CD4-positive, alpha-beta T cell (primary cell): Measurements from ENCODE around the gene GSK3B. TPM values are rescaled to one million over a fixed set of nuclear protein-coding genes. Genes with fewer than 3 reads are reported as not detected.
A peak's percentile ranks its signal among the peaks of the same experiment; 100 is the strongest.

ENCODE experiments used
- ATAC-seq: fragments of 200-7000 bp; cut with Tn5 transposase; one replicate; pipeline ENCODE4 v1.10.0; 2022; ENCODE audit warnings: mild to moderate bottlenecking; ENCODE audit not compliant: poor library complexity
- CTCF ChIA-PET: fragments of 350-600 bp; sonication (Branson Sonifier 250); formaldehyde crosslinking; loops from one replicate; lab custom pipeline; 2021; ENCODE audit warnings: antibody characterized with exemption, inconsistent platforms; lab: Charles Lee
- POLR2A ChIA-PET: fragments of 350-600 bp; sonication (Branson Sonifier 250); formaldehyde crosslinking; loops from one replicate; lab custom pipeline; 2021; ENCODE audit warnings: antibody characterized with exemption, inconsistent platforms; lab: Charles Lee
- DNase-seq, 14 experiments: peaks; one replicate each; pipeline ENCODE4 v3.0.0-alpha.2; 2013 to 2020; ENCODE audit warnings: mixed read lengths in 2 of 14
- H3K27ac ChIP-seq, 2 donors: one replicate each; pipeline versions ENCODE4 v1.5.1 to v1.7.0; 2013; ENCODE audit warnings: low read length in 2 of 2, low read depth in 1 of 2, mild to moderate bottlenecking in 1 of 2
- H3K27me3 ChIP-seq, 2 experiments: 1 replicate in 1 of 2; 2 replicates in 1 of 2; pipeline versions ENCODE4 v1.6.1 to v1.7.0; 2013; ENCODE audit warnings: low read length in 2 of 2, control low read depth in 1 of 2, mild to moderate bottlenecking in 1 of 2, moderate library complexity in 1 of 2; ENCODE audit not compliant: insufficient read depth in 2 of 2, control insufficient read depth in 1 of 2
- H3K36me3 ChIP-seq: one replicate; pipeline ENCODE4 v1.6.1; 2013; ENCODE audit warnings: low read length, control low read depth; ENCODE audit not compliant: insufficient read depth
- H3K4me1 ChIP-seq: one replicate; pipeline ENCODE4 v1.6.1; 2013; ENCODE audit warnings: low read length, control low read depth; ENCODE audit not compliant: insufficient read depth
- H3K4me3 ChIP-seq: one replicate; pipeline ENCODE4 v1.5.1; 2013; ENCODE audit warnings: mild to moderate bottlenecking, low read length, moderate library complexity
- H3K9me3 ChIP-seq, 2 experiments: 1 replicate in 1 of 2; 2 replicates in 1 of 2; pipeline versions ENCODE4 v1.6.1 to v1.7.0; 2013; ENCODE audit warnings: low read length in 2 of 2, mild to moderate bottlenecking in 2 of 2, control low read depth in 1 of 2, moderate library complexity in 1 of 2; ENCODE audit not compliant: control insufficient read depth in 1 of 2, insufficient read depth in 1 of 2
- H3K27ac Mint-ChIP-seq: one replicate; pipeline ENCODE4 v1.8.0; 2020; ENCODE audit warnings: mixed read lengths
- H3K27me3 Mint-ChIP-seq: one replicate; pipeline ENCODE4 v1.8.0; 2021; ENCODE audit warnings: mixed read lengths
- H3K36me3 Mint-ChIP-seq: one replicate; pipeline ENCODE4 v1.8.0; 2021; ENCODE audit warnings: low read depth, mixed read lengths
- H3K4me1 Mint-ChIP-seq: one replicate; pipeline ENCODE4 v1.8.0; 2021; ENCODE audit warnings: low read depth, mixed read lengths
- H3K4me3 Mint-ChIP-seq: one replicate; pipeline ENCODE4 v1.8.0; 2020; ENCODE audit warnings: mild to moderate bottlenecking, mixed read lengths
- H3K9me3 Mint-ChIP-seq: one replicate; pipeline ENCODE4 v1.8.0; 2020; ENCODE audit warnings: mixed read lengths
- intact Hi-C, 2 experiments: fragments of 100-400 bp; cut with DNase I in 1 of 2; cut with micrococcal nuclease in 1 of 2; formaldehyde crosslinking; loops; one replicate each; pipeline versions ENCODE4 v1.15.1 to v1.9.0; 2023 to 2025; cut with DNase I, micrococcal nuclease
- total RNA-seq, 174 experiments: library from RNA in 2 of 174; stranded (reverse) in 2 of 174; gene quantifications; one replicate each; pipeline ENCODE4 v1.2.3 and lab custom pipeline; 2021 to 2026
- TF ChIP-seq, protein P1 (sequence below): fragments of 200-600 bp; IDR thresholded peaks from one replicate; pipeline ENCODE4 v1.8.0; 2022; ENCODE audit warnings: antibody characterized with exemption, mild to moderate bottlenecking

GSK3B gene
- total RNA-seq, 2 experiments from 2014 or later, result 27.9 to 29.1 TPM

DNA sequence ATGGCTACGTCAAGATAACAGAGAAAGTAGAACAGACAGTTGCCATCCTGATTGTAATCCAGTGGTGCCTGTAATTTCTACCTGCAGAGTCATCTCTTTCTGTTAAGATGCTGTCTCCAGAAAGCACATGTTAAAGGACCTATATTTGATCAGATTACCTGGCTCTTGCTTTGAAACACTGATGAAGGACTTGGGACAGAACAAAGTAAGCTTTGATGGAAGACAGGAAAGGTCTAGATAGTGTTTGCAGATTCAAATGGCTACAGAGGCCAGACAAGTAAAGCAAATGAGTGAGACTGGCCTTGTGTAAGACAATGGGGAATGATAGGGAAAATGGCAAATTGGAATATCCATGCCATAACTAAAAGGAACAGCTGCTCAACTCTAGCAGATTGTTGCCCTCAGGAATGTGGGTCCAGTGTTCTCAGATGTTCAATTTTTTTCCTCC, 1.8 kb upstream of the GSK3B start:
- CTCF ChIA-PET, result interaction anchor here (0.7 to 1.4 kb wide), 2 partner anchors 51 to 646 kb away, joined by 3 to 4 read pairs; partner anchors contain the start of genes GTF2E1 and RABL3
- no peaks in the 10 kb centered on the region for H3K36me3 ChIP-seq
- Mint-ChIP-seq H3K36me3 (peaks cover 23% of the 10 kb centered on the region), H3K4me1 (peaks cover 30% of the 10 kb centered on the region), H3K27me3 (no peaks in the 10 kb centered on the region), H3K9me3 (no peaks in the 10 kb centered on the region), H3K27ac (no peak overlapping the region), H3K4me3 (no peak overlapping the region)
- H3K4me1 ChIP-seq, result peaks cover 20% of the 10 kb centered on the region
- ATAC-seq, result no peak
- POLR2A ChIA-PET, result interaction anchor here (0.6 to 3.8 kb wide), 41 partner anchors 9 to 1739 kb away, joined by 3 to 62 read pairs (median 5); partner anchors contain the start of genes COX17, EAF2, GTF2E1 and IQCB1
- peak overlapping the region; percentile 100 for H3K27ac ChIP-seq
- DNase-seq, result no peak
- TF ChIP-seq, protein P1, sequence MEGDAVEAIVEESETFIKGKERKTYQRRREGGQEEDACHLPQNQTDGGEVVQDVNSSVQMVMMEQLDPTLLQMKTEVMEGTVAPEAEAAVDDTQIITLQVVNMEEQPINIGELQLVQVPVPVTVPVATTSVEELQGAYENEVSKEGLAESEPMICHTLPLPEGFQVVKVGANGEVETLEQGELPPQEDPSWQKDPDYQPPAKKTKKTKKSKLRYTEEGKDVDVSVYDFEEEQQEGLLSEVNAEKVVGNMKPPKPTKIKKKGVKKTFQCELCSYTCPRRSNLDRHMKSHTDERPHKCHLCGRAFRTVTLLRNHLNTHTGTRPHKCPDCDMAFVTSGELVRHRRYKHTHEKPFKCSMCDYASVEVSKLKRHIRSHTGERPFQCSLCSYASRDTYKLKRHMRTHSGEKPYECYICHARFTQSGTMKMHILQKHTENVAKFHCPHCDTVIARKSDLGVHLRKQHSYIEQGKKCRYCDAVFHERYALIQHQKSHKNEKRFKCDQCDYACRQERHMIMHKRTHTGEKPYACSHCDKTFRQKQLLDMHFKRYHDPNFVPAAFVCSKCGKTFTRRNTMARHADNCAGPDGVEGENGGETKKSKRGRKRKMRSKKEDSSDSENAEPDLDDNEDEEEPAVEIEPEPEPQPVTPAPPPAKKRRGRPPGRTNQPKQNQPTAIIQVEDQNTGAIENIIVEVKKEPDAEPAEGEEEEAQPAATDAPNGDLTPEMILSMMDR, result no peak
- no peaks in the 10 kb centered on the region for H3K27me3 ChIP-seq
- intact Hi-C loops, result loop anchor here (2.0 to 10.0 kb wide), 11 partner anchors 51 to 771 kb away; partner anchors contain the start of genes COX17 (in 2 of the 2), NDUFB4 (in 2 of the 2), TMEM39A (in 2 of the 2) and GTF2E1 (in 1 of the 2)
- no peaks in the 10 kb centered on the region for H3K9me3 ChIP-seq
- peak overlapping the region; percentile 97 for H3K4me3 ChIP-seq

DNA sequence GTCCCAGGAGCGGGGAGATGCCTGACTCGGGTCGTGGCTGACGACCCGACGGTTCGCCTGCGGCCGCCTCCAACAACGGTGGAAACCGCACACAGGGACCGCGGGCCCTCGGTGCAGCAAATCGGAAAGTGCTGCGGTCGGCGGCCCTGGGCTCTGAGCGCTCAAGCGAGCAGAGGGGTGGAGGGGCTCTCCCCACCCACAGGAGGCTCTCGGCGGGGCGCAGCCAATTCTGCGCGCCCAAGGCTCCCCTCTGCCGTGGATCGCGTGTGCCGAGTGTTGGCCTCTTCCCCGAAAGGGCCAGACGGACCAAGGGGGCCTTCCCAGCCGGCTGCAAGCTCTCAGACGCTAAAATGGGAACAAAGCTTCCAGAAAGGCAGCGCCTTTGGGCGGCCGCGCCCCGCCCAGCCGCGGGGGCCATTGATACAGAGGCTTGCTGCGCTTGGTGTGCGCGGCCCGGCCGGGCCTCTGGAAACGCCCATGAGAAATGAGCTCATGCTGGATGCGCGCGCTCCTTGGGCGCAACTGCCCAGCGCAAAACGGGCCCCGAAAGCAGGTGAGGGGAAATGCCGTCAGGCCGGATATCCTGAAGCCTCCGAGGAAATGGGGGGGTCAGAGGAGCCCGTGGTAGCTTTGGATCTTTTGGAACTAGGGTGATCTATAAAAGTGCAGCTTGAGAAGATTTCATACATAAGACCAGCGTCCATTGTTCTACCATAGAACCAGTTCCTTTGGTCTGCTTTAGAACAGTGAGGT, 1.2 kb upstream of the GSK3B start:
- no peak overlapping the region for H3K4me3 Mint-ChIP-seq
- CTCF ChIA-PET, result interaction anchor here (0.7 to 1.4 kb wide), 3 partner anchors 52 to 647 kb away, joined by 3 to 5 read pairs (median 4); partner anchors contain the start of genes GTF2E1 and RABL3
- H3K27me3 Mint-ChIP-seq, result no peaks in the 10 kb centered on the region
- H3K4me1 Mint-ChIP-seq, result peaks cover 26% of the 10 kb centered on the region
- intact Hi-C loops, result loop anchor here (2.0 to 10.0 kb wide), 11 partner anchors 51 to 771 kb away; partner anchors contain the start of genes COX17 (in 2 of the 2), NDUFB4 (in 2 of the 2), TMEM39A (in 2 of the 2) and GTF2E1 (in 1 of the 2)
- peaks cover 23% of the 10 kb centered on the region for H3K36me3 Mint-ChIP-seq
- peak; percentile 19 for ATAC-seq
- peak overlapping the region; percentile 97 for H3K4me3 ChIP-seq
- TF ChIP-seq, protein P1, result no peak
- no peaks in the 10 kb centered on the region for H3K27me3 ChIP-seq
- no peaks in the 10 kb centered on the region for H3K9me3 Mint-ChIP-seq
- H3K9me3 ChIP-seq, result no peaks in the 10 kb centered on the region
- H3K4me1 ChIP-seq, result peaks cover 20% of the 10 kb centered on the region
- H3K27ac ChIP-seq, result peak overlapping the region; percentile 100
- no peak overlapping the region for H3K27ac Mint-ChIP-seq
- H3K36me3 ChIP-seq, result no peaks in the 10 kb centered on the region
- peak; percentile 61 to 94 (median 78) for DNase-seq
- POLR2A ChIA-PET, result interaction anchor here (0.6 to 3.8 kb wide), 46 partner anchors 10 to 1740 kb away, joined by 3 to 62 read pairs (median 4); partner anchors contain the start of genes COX17, EAF2, GTF2E1 and IQCB1

DNA sequence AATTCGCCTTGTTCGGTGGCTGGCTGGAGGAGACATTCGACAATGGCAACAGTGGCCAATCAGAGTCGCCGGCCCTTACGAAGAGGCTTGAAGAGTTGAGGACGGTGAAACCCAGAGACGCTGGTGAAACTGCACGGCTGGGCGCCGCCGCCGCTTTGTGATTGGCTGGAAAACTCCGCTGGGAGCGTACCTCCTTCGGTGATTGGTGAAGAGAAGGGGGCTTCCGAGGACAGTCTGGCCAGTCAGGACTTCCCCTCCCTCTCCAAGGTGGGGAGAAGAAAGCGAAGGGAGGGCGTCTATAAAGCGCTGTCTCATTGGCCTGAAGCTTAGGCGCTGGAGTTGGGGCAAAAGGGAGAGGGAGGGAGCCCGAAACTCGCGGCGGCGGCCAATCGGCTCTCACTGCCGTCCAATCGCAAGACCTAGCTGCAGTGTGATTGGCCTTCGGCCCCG, 554 bp upstream of the GSK3B start:
- ATAC-seq (peak; percentile 63), DNase-seq (peak in 5 of 14 experiments; percentile 98 to 100 (median 99))
- Histone ChIP-seq H3K9me3 (no peaks in the 10 kb centered on the region), H3K27me3 (no peaks in the 10 kb centered on the region), H3K36me3 (no peaks in the 10 kb centered on the region), H3K27ac (peak overlapping the region; percentile 100), H3K4me1 (peaks cover 20% of the 10 kb centered on the region), H3K4me3 (peak overlapping the region; percentile 97)
- peaks cover 22% of the 10 kb centered on the region for H3K4me1 Mint-ChIP-seq
- intact Hi-C loops, result loop anchor here (2.0 to 10.0 kb wide), 13 partner anchors 42 to 770 kb away; partner anchors contain the start of genes COX17 (in 2 of the 2), NDUFB4 (in 2 of the 2), TMEM39A (in 2 of the 2) and GTF2E1 (in 1 of the 2)
- ChIA-PET POLR2A (interaction anchor here (0.6 to 3.8 kb wide), 35 partner anchors 11 to 1740 kb away, joined by 3 to 62 read pairs (median 5); partner anchors contain the start of genes COX17, EAF2, GTF2E1 and IQCB1), CTCF (interaction anchor here (1.1 to 1.4 kb wide), 2 partner anchors 52 to 464 kb away, joined by 4 to 5 read pairs; no protein-coding TSS in a partner anchor)
- H3K4me3 Mint-ChIP-seq, result no peak overlapping the region
- H3K27me3 Mint-ChIP-seq, result no peaks in the 10 kb centered on the region
- peaks cover 23% of the 10 kb centered on the region for H3K36me3 Mint-ChIP-seq
- H3K27ac Mint-ChIP-seq, result no peak overlapping the region
- no peaks in the 10 kb centered on the region for H3K9me3 Mint-ChIP-seq
- TF ChIP-seq, protein P1, result no peak
